ENCODE data around the gene CORIN.
"Not testable (repeated sequence)": the region's sequence is repeated elsewhere in the genome, so short reads cannot be mapped to it uniquely, and the experiment has no call there.

CORIN gene

DNA sequence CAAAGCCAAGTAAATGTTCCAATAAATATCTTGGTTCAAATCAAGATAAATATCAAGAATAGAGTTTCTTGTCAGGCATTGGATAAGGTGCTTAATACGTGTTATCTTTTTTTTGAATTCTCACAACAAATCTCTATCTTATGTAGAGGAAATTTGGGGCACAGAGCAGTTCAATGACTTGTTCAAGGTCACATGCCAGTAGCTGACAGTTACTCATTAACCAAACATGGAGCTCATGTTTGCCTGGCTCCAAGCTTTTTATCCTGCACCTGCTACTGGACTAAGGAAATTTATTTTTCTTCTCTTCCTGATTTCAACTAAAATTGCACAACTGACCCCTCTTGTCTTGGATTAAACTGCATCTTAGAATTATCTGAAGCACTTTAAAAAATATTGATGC, 276.5 kb downstream of the CORIN start:
- TF ChIP-seq, protein P1, sequence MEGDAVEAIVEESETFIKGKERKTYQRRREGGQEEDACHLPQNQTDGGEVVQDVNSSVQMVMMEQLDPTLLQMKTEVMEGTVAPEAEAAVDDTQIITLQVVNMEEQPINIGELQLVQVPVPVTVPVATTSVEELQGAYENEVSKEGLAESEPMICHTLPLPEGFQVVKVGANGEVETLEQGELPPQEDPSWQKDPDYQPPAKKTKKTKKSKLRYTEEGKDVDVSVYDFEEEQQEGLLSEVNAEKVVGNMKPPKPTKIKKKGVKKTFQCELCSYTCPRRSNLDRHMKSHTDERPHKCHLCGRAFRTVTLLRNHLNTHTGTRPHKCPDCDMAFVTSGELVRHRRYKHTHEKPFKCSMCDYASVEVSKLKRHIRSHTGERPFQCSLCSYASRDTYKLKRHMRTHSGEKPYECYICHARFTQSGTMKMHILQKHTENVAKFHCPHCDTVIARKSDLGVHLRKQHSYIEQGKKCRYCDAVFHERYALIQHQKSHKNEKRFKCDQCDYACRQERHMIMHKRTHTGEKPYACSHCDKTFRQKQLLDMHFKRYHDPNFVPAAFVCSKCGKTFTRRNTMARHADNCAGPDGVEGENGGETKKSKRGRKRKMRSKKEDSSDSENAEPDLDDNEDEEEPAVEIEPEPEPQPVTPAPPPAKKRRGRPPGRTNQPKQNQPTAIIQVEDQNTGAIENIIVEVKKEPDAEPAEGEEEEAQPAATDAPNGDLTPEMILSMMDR (IDR thresholded peaks at IDR 0.05; ENCODE audit: low read depth, low read length) = no peak
- no peak for DNase-seq (ENCODE audit: extremely low read depth, low read depth)

DNA sequence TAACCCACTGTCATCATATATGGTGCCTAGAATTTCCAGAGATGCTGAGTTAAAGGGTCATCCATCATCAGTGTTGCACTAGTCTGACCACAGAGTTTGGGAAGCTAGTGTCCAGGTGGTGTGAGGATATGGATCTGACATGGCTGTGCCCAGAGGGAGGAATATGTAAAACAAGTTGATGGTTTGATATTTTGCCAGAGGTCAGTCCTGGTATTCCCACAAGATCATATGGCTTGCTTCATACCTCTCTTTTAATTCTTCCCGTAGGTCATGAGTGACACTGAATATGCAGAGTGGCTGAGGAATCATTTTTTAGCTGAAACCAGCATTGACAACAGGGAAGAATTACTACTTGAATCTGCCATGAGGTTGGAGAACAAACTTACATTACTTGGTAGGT, 277.2 kb downstream of the CORIN start:
- TF ChIP-seq, protein P1 (IDR thresholded peaks at IDR 0.05; ENCODE audit: low read depth, low read length) = no peak
- no peak for DNase-seq (ENCODE audit: extremely low read depth, low read depth)

DNA sequence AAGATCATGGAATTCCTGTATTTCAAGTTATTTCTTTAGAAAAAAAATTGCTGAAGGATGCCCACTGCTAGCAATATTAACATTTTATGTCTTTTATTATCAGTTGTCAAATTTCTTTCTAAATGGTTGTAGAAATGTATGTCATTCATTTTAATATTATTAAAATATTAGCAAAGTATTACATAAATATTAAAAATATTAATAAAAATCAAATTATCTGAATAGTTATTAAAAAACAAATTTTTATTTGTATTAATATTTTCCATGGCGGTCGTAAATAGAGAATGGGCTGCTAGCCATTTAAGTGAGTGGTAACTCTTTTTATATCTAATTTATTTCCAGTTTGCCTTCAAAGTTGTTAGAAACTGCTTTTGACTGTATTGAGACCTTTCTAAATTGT, 280.6 kb downstream of the CORIN start:
- no peak for DNase-seq (ENCODE audit: extremely low read depth, low read depth)
- TF ChIP-seq, protein P1 (IDR thresholded peaks at IDR 0.05; ENCODE audit: low read depth, low read length) = no peak

- not testable (repeated sequence) for DNase-seq (ENCODE audit: extremely low read depth, low read depth)
These were observed 281.9 kb downstream of the CORIN start for GRCh38 chr4:47555920-47556319.

- no peak for DNase-seq (ENCODE audit: extremely low read depth, low read depth)
- TF ChIP-seq, protein P1 (IDR thresholded peaks at IDR 0.05; ENCODE audit: low read depth, low read length) = no peak
These were observed 284.3 kb downstream of the CORIN start for GRCh38 chr4:47553329-47554125.

GRCh38 chr4:47551682-47552081, 286.2 kb downstream of the CORIN start:
- TF ChIP-seq, protein P1 (IDR thresholded peaks at IDR 0.05; ENCODE audit: low read depth, low read length) = no peak
- DNase-seq (ENCODE audit: extremely low read depth, low read depth) = no peak

DNA sequence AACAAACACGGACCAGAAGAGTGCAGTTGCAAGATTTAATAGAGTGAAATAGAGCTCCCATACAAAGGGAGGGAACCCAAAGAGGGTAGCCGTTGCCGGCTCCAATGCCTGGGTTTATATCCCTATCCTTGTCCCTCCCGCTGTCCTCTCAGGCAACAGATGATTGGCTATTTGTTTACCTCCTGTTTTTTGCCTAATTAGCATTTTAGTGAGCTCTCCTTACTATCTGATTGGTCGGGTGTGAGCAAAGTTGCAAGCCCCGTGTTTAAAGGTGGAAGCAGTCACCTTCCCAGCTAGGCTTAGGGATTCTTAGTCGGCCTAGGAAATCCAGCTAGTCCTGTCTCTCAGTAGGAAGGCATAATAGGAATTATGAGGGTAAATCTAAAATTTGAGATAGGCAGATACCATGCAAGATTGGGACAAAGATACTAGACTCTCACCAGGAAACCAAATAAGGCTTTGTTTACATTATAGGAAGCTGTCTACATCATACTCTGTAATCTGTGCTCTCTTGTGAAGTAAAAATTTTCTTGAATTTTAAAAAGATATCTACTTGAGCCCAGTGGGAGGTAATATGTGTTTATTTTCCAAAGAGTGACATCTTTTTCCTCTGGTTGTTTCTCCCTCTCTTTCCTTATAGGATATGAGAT, 286.8 kb downstream of the CORIN start:
- DNase-seq (ENCODE audit: extremely low read depth, low read depth) = no peak

GRCh38 chr4:47550357-47550756, 287.5 kb downstream of the CORIN start:
- not testable (repeated sequence) for DNase-seq (ENCODE audit: extremely low read depth, low read depth)

More for the DNA sequence above, 286.8 kb downstream of the CORIN start:
- TF ChIP-seq, protein P1 (IDR thresholded peaks at IDR 0.05; ENCODE audit: low read depth, low read length) = no peak
